HTR-8/SVneo (cell line): ENCODE measurements around the gene PIP5KL1.
A peak's percentile ranks its signal among the peaks of the same experiment; 100 is the strongest.

ENCODE experiments used
- DNase-seq: peaks from one replicate; pipeline ENCODE4 v3.0.0; 2011; ENCODE audit warnings: low spot score, mixed read lengths; ENCODE audit not compliant: insufficient read length
- FAIRE-seq: peaks from 2 replicates; lab custom pipeline; 2011; peaks lifted over from hg19 to GRCh38; lab: Jason Lieb, UNC

PIP5KL1 gene

DNA sequence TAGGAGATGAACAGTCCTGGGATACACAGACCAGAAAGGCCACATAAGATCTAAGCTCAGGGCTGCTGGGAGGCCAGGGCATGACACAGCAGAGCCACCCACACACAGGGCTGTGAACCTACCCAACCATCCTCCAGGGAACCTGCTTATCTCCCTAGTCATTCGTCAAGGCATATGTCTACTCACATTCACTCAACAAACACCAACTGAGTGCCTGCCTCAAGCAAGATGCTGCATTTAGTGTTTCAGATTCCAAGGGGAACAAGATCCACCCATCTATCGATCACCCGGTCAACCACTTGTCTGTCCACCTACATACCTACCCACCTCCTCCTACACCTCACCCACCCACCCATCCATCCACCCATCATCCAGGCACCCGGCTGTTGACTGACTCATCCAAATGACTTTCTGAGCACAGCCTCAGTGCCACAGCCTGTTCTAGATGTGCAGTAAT is 5.2 kb upstream of the PIP5KL1 start:
- no peak for FAIRE-seq
- no peak for DNase-seq

DNA sequence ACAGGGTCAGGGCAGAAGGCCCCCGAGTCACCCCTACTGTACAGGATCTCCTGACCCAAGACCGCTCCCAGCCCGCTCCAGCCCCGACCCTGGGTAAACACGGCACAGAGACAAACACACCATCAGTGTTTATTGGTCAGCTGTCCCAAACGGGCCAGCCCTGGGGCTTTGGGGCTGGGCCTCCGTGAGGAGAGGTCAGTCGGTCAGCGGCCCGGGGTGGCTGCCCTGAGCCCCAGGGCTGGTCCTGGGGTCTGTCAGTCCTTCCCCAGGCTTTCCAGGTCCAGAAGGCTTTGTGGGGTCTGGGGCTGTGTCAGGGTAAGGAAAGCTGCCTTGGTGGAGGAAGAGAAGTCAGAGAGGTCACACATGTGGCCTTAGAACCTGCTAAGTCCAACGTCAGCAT is 4.4 kb upstream of the PIP5KL1 start:
- FAIRE-seq, result no peak
- DNase-seq, result no peak

DNA sequence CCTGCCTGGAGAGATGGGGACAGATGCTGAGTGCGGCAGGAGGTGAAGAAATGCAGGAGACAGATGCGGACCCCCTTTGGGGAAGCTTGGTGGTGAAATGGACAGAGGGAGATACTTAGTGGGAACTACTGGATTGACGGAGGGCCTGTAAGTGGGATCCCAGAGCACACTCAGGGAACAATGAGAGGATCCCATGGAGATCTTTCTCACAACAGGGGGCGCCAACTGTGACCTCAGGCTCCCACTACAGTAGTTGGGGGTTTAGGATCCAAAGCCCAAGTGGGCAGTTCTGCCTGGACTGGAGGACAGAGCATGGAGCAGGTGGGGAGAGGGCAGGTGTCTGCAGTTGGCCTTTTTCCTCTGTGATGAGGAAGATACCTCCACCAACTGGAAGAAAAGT is 3.7 kb upstream of the PIP5KL1 start:
- FAIRE-seq, result no peak

DNA sequence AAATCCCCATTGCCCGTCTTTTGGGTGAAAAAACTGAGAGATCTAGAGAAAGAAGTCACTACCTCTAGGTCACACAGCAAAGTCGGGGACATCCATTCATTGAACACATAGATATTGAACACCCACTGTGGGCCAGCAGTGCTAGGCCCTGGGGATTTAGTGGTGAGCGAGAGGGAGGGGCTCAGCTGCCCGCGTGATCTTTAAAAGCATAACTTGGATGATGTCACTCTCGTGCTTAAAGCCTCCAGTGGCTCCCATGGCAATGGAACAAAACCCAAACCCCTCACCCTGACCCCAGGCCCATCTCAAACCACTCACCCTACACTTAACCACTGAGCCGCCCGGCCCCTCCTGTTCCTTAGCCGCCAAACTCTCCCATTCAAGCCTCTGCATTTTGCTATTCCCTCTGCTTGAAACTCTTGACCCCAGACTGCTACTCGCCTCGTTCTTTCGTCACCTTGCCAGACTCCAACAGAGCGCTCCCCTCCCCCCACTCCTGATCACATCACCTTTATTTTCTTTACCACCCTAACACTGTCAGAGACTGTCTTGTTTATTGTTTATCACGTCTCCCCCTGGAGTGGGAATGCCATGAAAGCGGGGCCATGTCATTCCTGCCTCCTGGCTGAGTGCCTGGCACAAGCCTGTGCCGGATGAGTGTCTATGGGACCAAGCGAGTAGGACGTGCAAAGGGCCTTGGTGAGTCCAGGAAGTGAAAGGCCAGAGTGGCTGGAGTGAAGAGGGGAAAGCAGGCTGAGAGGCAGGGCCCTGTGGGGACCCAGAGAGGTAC is 710 bp upstream of the PIP5KL1 start:
- DNase-seq, result peak; percentile 32
- no peak for FAIRE-seq

More for the DNA sequence above, 3.7 kb upstream of the PIP5KL1 start:
- no peak for DNase-seq

GRCh38 chr9:127929625-127929979 is 975 bp downstream of the PIP5KL1 start:
- no peak for DNase-seq
- FAIRE-seq, result no peak

DNA sequence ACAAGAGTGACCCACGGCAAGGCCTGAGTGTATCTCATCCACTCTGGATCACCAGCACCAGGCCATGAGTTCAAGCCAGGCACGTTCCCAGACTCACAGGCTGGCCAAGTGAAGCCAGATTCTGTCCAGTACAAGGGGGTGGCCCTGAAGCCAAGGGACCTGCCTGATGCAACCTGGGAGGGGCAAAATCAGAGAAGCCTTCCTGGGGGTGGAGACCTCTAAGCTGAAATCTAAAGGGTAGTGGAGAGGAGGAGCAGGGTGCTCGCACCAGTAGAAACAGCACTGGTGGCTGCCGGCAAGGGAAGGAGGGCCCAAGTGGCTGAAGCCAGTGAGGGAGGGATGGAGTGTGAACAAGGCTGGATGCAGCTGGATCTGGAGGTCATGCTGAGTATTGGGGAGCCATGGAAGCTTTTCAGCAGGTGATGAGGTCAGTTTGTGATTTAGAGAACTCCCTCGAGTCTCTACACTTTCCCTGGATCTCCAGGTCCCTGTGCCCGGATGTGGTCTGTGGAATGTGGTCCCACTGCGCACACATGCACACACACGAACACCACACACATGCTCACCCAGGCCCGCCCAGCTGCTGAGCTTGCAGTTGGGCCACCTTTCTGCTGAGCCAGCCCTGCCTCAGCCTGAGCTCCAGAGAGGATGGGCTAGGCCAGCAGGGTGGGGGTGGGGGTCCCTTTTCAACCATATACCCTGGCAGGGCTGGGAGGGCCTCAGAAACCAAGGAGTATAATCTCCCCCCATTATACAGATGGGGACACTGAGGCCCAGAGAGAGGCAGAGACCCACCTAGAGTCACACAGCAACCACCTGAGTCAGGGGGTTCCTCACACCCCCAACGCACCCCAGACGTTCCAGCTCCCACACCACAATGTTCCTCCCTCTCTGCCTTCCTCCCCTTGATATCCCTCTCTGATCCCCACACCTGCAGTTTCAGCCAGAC is 1.6 kb downstream of the PIP5KL1 start:
- FAIRE-seq (no peak), DNase-seq (no peak)

GRCh38 chr9:127927988-127928675 is 2.4 kb downstream of the PIP5KL1 start:
- FAIRE-seq, result no peak
- DNase-seq, result no peak

- FAIRE-seq, result no peak
Observed at GRCh38 chr9:127927201-127927987, 3.2 kb downstream of the PIP5KL1 start.

DNA sequence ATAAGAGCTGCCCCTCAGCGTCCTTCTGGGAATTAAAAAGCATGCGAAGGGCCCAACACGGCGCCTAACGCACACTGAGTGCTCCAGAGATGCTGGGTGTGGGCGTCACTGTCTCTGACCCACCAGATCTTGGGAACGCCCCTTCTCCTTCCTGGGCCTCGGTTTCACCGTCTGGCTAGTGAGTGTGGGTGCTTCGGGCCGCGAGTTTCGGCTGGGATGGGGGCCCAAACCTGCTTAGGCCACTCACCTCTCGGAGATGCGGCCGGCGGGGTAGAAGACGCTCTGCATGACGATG is 3.7 kb downstream of the PIP5KL1 start:
- no peak for DNase-seq
- FAIRE-seq, result no peak

More at GRCh38 chr9:127927201-127927987, 3.2 kb downstream of the PIP5KL1 start:
- no peak for DNase-seq

- no peak for FAIRE-seq
- no peak for DNase-seq
Observed at GRCh38 chr9:127925959-127926905, 4.3 kb downstream of the PIP5KL1 start.

DNA sequence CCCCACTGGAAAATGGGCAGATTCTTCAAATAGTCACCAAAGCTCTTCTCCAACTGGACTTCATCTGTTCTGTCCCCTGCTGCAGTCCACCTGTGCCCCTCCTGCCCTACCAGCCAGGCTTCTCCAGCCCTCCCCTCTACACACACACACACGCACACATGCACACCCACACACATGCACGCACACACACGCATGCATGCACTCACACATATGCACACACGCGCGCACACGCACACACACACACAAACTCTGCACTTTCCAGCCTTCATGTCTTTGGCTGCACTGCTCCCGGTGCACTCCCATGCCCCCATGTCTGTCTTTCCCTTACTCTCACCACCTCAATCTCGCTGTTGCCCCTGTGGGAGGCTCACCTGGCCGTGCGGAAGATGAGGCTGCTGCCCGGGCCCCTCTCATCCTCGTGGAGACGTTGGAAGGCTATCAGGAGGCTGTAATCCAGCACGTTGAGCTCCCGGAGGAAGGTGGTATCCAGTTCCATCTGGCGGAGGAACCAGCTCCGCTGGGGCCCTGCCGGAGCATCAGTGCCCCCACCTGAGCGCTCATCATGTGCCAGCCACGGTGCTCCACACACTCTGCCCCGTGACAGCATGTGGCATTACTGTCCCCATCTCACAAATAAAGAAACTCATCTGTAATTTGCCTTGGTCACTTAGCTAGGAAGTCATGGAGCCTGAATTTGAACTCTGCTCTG is 5.7 kb downstream of the PIP5KL1 start:
- FAIRE-seq, result no peak

GRCh38 chr9:127923771-127924170 is 6.8 kb downstream of the PIP5KL1 start:
- no peak for FAIRE-seq

More for the DNA sequence above, 5.7 kb downstream of the PIP5KL1 start:
- DNase-seq, result no peak

DNA sequence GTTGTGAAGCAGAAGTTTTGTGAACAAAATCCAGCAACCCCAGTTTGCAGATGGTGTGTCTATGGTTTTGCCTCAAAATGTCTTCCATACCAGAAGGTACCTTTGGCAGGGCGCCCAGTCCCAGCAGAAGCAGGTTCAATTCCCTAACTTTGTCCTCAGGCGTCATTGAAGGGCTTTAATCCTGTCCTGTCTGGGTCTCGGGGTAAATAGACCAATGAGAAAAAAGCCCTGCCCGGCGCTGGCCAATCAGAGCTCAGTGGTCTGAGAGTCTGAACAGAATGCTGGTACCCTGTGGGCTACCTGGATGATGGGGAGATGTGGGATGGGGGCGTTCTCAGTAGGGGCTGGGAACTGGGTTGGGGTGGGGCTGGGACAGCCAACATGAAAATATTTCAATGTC is 7.5 kb downstream of the PIP5KL1 start:
- FAIRE-seq, result no peak

More at GRCh38 chr9:127923771-127924170, 6.8 kb downstream of the PIP5KL1 start:
- peak; percentile 66 for DNase-seq

GRCh38 chr9:127921557-127922120 is 8.9 kb downstream of the PIP5KL1 start:
- DNase-seq, result peak; percentile 58
- no peak for FAIRE-seq

More for the DNA sequence above, 7.5 kb downstream of the PIP5KL1 start:
- DNase-seq, result no peak

- FAIRE-seq, result no peak
- DNase-seq, result no peak
Observed at GRCh38 chr9:127920794-127921193, 9.8 kb downstream of the PIP5KL1 start.

DNA sequence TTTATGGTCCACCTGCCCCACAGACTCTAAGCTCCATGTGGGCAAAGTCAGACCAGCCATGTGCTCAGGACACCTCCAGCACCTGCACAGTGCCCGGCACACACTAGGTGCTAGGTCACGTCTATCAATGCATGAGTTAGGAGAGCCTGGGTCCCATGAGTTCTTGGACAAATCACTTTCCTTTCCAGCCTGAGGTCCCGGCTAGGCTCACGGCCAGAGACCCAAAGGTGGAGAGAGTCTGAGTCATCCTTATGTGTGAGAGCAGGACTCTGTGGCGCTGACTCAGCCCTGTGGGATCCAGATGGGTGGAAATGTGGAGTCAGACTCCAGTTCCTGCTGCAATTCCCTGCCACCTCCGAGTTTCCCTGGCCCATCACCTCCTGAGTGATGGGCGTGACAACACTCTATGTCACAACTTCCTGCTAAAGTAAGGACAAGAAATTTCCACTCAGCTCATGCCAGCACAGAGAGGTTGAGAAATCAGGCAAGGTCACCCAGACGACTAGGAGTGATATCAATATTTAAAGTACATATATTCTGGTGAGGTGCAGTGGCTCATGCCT is 11.2 kb downstream of the PIP5KL1 start:
- DNase-seq (peak; percentile 88), FAIRE-seq (peak; percentile 31)
